ENCODE results near the gene CYP2C18. TPM values are rescaled to one million over a fixed set of nuclear protein-coding genes. Genes with fewer than 3 reads are reported as not detected.
"Not testable (repeated sequence)": the region's sequence is repeated elsewhere in the genome, so short reads cannot be mapped to it uniquely, and the experiment has no call there.

CYP2C18 gene
- under 1 TPM; 0.24 to 0.49 (median 0.46) TPM for polyA plus RNA-seq (ENCODE audit: insufficient read length in 3 of 3)

DNA sequence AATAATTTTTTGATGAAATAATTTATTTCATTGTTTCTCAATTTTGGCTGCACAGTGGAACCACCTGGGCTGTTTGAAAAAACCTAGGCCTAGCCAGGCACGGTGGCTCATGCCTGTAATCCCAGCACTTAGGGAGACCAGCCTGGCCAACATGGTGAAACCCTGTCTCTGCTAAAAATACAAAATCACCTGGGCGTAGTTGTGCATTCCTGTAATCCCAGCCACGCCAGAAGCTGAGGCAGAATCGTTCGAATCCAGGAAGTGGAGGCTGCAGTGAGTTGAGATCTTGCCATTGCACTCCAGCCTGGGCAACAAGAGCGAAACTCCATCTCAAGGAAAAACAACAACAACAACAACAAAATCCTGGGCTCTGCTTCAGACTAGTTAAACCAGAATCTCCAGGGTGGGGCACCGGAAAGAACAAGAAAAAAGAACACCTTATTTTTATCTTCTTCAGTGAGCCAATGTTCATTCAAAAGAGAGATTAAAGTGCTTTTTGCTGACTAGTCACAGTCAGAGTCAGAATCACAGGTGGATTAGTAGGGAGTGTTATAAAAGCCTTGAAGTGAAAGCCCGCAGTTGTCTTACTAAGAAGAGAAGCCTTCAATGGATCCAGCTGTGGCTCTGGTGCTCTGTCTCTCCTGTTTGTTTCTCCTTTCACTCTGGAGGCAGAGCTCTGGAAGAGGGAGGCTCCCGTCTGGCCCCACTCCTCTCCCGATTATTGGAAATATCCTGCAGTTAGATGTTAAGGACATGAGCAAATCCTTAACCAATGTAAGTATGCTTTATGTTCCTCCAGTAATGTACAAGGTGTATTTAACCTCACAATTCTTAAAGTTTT is at the start of gene CYP2C18:
Gene CYP2C18, plus strand, starts transcription at position 516 of the 841 bp plus-strand sequence. Its CDS starts 91 bp downstream, at position 607.
- DNase-seq (ENCODE audit: low read depth in 3 of 3, low spot score in 2 of 3): no peak

DNA sequence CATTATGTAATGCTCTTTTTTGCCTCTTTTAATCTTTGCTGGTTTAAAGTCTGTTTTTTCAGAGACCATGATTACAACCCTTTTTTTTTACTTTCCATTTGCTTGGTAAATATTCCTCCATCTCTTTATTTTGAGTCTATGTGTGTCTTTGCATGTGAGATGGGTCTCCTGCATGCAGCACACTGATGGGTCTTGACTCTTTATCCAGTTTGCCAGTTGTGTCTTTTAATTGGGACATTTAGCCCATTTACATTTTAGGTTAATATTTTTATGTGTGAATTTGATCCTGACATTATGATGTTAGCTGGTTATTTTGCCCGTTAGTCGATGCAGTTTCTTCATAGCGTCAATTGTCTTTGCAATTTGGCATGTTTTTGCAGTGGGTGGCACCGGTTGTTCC is 45.4 kb upstream of the CYP2C18 start:
- DNase-seq (ENCODE audit: low read depth in 3 of 3, low spot score in 2 of 3): not testable (repeated sequence)

DNA sequence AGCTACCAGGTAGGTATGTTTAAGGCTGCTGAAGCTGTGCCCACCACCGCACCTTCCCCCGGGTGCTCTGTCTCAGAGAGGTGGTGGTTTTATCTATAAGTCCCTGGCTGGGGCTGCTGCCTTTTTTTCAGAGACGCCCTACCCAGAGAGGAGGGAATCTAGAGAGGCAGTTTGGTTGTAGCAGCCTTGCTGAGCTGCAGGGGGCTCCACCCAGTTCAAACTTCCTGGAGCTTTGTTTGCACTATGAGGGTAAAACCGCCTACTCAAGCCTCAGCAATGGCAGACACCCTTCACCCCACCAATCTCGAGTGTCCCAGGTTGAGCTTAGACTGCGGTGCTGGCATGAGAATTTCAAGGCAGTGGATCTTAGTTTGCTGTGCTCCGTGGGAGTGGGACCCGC is 43.6 kb upstream of the CYP2C18 start:
- no peak for DNase-seq (ENCODE audit: low read depth in 3 of 3, low spot score in 2 of 3)

GRCh38 chr10:94640562-94640961 is 43.0 kb upstream of the CYP2C18 start:
- DNase-seq (ENCODE audit: low read depth in 3 of 3, low spot score in 2 of 3): no peak

DNA sequence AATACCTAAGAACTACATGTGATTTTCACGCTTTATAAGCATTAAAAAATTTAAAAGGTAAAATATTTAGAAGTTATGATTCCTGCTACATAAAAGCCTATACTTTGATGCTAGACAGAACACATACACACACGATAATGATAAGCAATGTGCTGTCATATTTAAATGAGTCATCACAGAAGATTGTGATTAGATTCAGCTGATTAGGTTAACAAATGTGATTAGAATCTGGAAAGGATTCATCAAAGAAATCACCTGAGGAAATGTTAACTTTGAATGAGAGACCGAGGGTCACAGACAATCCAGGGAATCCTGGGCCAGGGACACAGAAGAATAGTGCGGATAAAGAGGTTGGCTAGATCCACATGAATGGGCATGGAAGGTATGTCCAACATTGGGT is 42.0 kb upstream of the CYP2C18 start:
- DNase-seq (ENCODE audit: low read depth in 3 of 3, low spot score in 2 of 3): no peak

DNA sequence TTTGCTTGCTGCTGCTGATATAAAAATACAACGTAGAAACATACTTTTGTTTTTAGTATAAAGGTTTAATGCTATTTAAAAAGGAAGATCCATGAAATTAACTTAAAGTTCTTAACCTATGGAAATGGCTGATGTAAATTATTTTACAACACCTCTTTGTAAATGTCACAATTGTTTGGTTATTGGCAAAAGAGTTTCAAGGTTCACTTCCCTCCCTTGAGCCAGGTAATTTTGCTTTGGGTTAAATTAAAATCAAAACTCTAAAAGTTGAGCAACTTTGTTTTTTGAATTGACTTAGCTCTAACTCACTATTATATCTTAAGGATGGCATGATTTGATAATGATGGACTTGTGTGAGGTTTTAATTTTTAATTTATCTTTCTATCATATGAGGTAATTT is 39.2 kb upstream of the CYP2C18 start:
- no peak for DNase-seq (ENCODE audit: low read depth in 3 of 3, low spot score in 2 of 3)

DNA sequence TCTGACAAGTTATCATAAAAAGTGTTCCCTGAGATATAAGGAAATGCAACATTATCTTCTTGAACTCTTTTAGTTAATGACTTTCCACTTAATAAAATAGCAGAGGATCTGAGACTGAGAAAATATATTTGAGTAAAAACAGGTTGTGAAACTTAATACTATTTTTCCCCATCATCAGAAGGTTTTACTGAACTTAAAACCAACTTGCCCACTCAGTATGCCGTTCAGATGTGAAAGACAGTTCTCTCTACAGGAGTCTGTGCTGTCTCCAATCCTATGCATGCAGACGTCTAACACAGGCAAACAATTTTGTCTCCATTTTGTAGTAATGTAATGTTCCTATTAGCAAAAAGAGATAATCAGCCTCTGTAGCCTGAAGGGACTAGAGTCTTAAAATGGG is 38.2 kb upstream of the CYP2C18 start:
- DNase-seq (ENCODE audit: low read depth in 3 of 3, low spot score in 2 of 3): no peak

DNA sequence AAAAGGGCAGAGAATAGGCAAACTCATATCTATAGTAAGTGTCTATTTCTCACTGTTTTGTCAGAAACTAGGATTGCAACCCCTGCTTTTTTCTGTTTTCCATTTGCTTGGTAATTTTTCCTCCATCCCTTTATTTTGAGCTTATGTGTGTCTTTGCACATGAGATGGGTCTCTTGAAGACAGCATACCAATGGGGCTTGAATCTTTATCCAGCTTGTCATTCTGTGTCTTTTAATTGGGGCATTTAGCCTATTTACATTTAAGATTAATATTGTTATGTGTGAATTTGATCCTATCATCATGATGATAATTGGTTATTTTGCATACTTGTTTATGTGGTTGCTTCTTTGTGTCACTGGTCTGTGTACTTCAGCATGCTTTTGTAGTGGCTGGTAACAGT is 28.3 kb upstream of the CYP2C18 start:
- DNase-seq (ENCODE audit: low read depth in 3 of 3, low spot score in 2 of 3): not testable (repeated sequence)

GRCh38 chr10:94663061-94663460 is 20.5 kb upstream of the CYP2C18 start:
- DNase-seq (ENCODE audit: low read depth in 3 of 3, low spot score in 2 of 3): not testable (repeated sequence)

- no peak for DNase-seq (ENCODE audit: low read depth in 3 of 3, low spot score in 2 of 3)
These were observed 17.0 kb upstream of the CYP2C18 start for GRCh38 chr10:94666391-94667102.

GRCh38 chr10:94673614-94674321 is 9.8 kb upstream of the CYP2C18 start:
- no peak for DNase-seq (ENCODE audit: low read depth in 3 of 3, low spot score in 2 of 3)

DNA sequence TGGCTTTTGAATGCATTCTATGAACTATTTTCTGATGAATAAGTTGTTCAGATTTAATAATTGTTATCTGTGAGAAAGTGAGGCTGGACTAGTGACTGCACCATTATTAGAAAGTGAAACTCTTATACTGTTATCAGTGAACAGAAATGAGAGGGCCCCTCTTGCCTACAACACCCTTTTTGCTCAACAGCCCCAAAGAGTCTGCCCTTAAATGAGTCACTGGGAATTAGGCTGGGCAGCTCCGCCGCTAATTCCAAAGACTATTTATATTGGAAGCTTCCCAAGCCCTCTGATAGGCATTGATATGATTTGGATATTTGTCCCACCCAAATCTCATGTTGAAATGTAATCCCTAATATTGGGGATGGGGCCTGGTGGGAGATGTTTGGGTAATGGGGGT is 7.0 kb upstream of the CYP2C18 start:
- no peak for DNase-seq (ENCODE audit: low read depth in 3 of 3, low spot score in 2 of 3)

DNA sequence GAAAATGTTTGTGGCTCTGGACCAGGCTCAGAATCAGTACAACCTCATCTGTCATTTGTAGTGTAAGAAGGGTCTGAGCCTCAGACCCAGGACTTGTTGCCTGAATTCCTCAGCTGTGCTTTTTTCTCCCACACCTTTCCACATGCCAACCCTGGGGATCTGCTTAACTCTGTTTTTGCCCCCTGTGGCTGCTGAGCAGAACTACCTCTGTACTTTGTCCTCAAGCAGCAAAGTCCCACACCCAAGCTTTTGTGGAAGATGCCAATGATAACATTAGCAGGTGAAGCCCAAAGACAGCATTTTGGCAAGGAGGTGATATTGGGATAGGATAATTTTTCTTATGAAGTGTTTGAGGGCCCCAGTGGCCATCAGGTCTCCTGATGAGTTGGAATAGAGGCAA is 5.8 kb upstream of the CYP2C18 start:
- no peak for DNase-seq (ENCODE audit: low read depth in 3 of 3, low spot score in 2 of 3)

DNA sequence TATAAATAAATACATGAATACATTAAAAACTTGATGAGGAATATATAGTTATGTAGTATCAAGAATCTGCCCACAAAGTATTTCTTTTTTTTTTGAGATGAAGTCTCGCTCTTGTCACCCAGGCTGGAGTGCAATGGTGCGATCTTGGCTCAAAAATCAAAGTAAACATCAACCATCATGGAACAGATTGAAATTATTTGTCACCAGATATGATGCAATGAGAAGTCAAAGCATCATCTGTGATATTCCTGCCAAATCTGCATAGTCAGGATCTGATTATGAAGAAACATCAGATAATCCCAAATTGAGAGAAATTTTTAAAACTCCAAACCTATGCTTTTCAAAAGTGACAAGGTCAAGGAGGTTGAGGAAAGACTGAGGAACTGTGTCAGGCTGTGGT is 5.1 kb upstream of the CYP2C18 start:
- DNase-seq (ENCODE audit: low read depth in 3 of 3, low spot score in 2 of 3): no peak

- no peak for DNase-seq (ENCODE audit: low read depth in 3 of 3, low spot score in 2 of 3)
These were observed 3.0 kb upstream of the CYP2C18 start for GRCh38 chr10:94680544-94680943.

DNA sequence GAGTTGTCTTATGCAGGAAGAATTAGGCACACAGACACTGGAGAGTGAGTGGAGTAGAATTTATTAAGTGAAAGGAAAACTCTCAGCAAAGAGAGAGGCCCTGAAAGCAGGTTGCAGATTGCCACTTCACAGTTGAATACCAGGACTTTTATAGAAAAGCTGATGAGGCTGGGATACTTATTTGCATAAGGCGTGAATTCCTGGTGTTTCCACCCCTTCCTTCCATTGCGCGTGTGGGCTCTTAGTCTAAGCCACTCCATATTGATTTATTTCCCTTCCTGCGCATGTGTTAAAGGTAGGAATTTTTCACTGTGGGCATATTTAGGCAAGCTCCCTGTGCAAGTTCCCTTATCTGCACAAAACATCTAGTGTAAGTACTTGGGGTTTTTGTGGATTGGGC is 893 bp upstream of the CYP2C18 start:
- not testable (repeated sequence) for DNase-seq (ENCODE audit: low read depth in 3 of 3, low spot score in 2 of 3)

DNA sequence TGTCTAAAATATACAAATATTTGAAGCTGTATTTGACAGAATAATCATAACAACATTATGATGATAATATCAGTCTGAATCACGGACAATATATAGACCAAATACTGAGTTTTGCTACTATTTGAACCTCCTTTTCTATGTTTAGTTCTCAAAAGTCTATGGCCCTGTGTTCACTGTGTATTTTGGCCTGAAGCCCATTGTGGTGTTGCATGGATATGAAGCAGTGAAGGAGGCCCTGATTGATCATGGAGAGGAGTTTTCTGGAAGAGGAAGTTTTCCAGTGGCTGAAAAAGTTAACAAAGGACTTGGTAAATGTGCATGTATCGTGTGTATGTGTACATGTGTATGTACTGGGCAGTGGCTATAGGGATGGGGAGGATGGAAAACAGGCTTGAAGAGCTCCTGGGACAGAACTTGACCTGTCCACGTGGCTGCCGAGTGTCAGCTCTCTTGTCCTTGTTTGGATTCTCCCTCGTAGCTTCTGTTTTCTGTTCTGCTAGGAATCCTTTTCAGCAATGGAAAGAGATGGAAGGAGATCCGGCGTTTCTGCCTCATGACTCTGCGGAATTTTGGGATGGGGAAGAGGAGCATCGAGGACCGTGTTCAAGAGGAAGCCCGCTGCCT is 4.2 kb downstream of the CYP2C18 start:
- no peak for DNase-seq (ENCODE audit: low read depth in 3 of 3, low spot score in 2 of 3)

GRCh38 chr10:94706089-94706488 is 22.6 kb downstream of the CYP2C18 start:
- DNase-seq (ENCODE audit: low read depth in 3 of 3, low spot score in 2 of 3): no peak

- DNase-seq (ENCODE audit: low read depth in 3 of 3, low spot score in 2 of 3): no peak
These were observed 27.0 kb downstream of the CYP2C18 start for GRCh38 chr10:94710578-94710977.

- DNase-seq (ENCODE audit: low read depth in 3 of 3, low spot score in 2 of 3): no peak
These were observed 42.3 kb downstream of the CYP2C18 start for GRCh38 chr10:94725871-94726270.

DNA sequence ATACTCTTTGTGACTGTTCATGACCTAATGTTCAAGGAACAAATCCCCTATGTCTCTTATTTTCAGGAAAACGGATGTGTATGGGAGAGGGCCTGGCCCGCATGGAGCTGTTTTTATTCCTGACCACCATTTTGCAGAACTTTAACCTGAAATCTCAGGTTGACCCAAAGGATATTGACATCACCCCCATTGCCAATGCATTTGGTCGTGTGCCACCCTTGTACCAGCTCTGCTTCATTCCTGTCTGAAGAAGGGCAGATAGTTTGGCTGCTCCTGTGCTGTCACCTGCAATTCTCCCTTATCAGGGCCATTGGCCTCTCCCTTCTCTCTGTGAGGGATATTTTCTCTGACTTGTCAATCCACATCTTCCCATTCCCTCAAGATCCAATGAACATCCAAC is 51.7 kb downstream of the CYP2C18 start:
- DNase-seq (ENCODE audit: low read depth in 3 of 3, low spot score in 2 of 3): no peak

Measured in right renal cortex interstitium (tissue), 3 donors.